Fibroblast of gingiva (primary cell): Measurements from ENCODE around the gene PKD1.

Experiments
- DNase-seq: peaks from one replicate; pipeline ENCODE4 v3.0.0-alpha.2; 2011; ENCODE audit warnings: low read depth

The PKD1 gene

GRCh38 chr16:2087748-2088631 is 47.7 kb downstream of the PKD1 start:
- DNase-seq = no peak

GRCh38 chr16:2086812-2087747 is 48.6 kb downstream of the PKD1 start:
- no peak for DNase-seq

- no peak for DNase-seq
Measured at GRCh38 chr16:2086106-2086742, 49.5 kb downstream of the PKD1 start.

GRCh38 chr16:2085669-2086068 is 50.0 kb downstream of the PKD1 start:
- peak; percentile 43 for DNase-seq

DNA sequence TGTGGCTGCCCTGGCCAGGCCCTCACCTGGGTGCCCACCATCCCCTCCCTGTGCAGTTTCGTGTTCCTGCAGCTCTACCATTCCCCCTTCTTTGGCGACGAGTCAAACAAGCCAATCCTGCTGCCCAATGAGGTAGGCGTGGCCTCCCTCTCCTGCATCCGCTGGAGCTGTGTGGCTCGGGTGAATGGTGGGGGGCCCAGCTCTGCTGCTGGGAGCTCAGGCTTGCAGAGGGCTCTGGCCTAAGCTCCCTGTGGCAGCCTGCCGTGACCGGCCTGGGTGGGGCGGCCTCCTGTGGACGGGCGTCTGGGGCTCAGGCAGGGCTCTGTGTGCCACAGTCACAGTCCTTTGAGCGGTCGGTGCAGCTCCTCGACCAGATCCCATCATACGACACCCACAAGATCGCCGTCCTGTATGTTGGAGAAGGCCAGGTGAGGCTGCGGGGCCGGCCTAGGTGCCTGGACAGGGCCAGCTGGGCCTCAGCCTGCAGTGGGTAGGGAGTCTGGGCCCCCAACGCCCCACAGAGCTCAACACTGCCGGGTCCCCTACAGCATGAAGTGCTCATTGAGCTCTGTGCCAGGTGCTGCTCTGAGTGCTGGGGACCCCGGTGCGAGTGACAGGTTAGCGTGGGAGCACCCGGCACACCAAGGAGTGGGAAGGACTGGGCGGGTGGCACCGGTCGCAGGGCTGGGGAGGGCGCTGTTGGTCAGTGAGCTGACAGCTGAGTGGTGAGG is 50.6 kb downstream of the PKD1 start:
- DNase-seq = no peak

DNA sequence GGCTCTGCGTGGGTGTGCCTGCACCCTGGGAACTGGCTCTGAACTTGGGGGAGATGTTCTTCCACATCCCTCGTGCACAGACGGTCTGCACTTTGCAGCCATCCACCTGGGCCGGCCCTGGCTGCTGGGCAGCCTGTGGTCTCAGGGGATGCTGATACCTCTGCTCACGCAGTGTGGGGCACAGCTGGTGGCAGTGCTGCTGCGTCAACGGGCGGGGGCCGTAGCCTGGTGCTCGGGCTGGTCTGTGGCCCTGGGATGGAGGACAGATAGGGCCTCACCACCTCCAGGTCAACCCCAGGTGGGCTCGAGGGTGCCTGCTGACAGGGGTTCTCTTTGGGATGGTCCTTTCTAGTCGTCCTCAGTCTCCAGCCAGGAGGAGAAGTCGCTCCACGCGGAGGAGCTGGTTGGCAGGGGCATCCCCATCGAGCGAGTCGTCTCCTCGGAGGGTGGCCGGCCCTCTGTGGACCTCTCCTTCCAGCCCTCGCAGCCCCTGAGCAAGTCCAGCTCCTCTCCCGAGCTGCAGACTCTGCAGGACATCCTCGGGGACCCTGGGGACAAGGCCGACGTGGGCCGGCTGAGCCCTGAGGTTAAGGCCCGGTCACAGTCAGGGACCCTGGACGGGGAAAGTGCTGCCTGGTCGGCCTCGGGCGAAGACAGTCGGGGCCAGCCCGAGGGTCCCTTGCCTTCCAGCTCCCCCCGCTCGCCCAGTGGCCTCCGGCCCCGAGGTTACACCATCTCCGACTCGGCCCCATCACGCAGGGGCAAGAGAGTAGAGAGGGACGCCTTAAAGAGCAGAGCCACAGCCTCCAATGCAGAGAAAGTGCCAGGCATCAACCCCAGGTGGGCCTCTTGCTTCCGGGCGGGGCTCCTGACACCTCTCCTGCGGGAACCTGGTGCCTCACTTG is 51.6 kb downstream of the PKD1 start:
- DNase-seq = no peak

DNA sequence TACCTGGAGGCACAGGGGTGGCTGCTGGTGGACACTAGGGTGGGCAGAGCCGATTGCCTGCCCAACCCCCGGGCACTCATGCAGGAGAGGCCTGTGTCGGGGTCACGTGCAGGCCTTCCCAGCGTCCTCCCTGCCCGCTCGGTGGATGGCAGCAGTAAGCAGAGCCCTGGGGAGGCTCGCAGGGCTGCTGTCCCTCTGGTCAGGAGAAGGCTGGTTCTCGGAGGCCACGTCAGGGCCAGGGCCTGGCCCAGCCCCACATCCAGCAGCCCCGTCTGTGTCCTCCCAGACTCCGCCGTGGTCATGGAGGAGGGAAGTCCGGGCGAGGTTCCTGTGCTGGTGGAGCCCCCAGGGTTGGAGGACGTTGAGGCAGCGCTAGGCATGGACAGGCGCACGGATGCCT is 52.3 kb downstream of the PKD1 start:
- DNase-seq = no peak

GRCh38 chr16:2082983-2083364 is 52.7 kb downstream of the PKD1 start:
- no peak for DNase-seq

DNA sequence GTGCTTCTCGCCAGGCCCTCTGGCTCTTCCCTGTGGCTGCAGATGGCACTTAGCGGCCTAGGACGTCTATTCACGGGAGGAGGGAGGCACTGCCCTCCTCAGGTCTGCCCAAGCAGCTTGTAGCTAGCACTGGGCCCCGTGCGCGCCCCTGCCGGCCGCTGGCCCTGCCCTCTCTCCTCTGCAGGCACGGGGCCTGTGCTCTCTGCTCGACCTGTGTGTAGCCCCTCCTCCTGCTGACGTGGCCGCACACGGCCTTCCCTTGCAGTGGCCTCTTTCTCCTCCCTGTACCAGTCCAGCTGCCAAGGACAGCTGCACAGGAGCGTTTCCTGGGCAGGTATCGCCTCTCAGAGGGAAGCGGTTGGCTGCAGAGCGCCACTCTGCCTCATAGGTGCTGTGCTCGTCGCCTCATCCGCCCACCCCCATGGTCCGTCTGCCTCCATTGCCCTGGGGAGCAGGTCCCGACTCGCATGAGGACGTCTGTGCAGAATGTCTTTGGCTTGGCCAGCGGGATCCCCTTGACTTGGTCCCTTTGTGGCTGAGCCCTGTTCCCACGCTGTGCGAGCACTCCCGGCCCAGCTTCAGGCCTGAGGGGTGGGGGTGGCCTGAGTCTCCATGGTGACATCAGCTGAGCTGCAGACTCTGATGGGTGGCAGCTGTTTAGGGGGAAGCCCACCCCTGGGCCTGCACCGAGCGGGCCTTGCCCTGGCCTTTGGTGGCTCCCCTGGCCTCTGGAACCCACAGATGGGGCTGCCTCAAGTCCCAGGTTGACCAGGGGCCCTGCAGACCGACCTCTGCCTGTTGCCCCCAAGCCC is 53.3 kb downstream of the PKD1 start:
- no peak for DNase-seq

- DNase-seq = no peak
Measured at GRCh38 chr16:2081201-2082084, 54.3 kb downstream of the PKD1 start.

DNA sequence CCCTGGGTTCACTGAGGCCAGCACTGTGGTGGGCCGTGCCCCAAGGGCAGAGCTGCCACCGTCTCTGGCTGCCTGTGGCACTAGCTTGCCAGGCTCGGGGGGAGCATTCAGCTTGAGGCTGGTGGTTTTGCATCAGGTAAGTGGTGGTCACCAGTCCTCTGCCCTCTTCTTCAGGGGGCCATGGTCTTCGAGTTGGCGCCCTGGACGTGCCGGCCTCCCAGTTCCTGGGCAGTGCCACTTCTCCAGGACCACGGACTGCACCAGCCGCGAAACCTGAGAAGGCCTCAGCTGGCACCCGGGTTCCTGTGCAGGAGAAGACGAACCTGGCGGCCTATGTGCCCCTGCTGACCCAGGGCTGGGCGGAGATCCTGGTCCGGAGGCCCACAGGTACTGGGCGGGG is 55.7 kb downstream of the PKD1 start:
- no peak for DNase-seq

DNA sequence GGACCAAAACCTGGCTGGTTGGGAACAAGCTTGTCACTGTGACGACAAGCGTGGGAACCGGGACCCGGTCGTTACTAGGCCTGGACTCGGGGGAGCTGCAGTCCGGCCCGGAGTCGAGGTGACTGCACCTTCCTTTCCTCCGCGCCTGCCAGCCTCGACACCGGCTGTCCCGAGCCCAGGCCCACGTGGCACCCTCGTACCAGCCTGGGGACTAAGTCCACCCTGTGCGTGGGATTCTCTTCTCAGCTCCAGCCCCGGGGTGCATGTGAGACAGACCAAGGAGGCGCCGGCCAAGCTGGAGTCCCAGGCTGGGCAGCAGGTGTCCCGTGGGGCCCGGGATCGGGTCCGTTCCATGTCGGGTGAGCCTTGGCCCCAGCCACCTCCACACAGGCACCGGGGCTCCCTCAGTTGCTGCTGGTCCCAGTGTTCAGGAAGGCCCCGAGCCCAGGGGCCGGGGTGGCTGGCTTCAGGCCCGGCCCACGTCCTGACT is 56.3 kb downstream of the PKD1 start:
- DNase-seq = no peak

DNA sequence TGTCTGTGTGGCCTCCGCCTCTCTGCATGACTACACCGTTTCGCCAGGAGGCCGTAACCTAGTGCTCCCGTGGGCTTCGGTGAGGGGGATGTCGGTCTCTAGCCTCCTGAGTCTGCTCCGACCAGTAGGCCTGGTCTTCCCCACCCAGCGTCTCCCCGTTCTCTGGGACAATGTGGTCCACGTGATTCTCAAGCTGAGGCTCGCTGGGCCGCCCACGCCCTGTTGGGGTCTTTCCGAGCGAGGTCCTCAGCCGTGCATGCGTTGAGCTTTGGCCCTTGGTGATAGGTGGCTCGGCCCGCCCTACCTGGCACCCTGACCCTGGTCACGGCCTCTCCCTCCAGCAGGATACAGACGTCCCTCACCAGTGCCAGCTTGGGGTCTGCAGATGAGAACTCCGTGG is 57.0 kb downstream of the PKD1 start:
- no peak for DNase-seq

DNA sequence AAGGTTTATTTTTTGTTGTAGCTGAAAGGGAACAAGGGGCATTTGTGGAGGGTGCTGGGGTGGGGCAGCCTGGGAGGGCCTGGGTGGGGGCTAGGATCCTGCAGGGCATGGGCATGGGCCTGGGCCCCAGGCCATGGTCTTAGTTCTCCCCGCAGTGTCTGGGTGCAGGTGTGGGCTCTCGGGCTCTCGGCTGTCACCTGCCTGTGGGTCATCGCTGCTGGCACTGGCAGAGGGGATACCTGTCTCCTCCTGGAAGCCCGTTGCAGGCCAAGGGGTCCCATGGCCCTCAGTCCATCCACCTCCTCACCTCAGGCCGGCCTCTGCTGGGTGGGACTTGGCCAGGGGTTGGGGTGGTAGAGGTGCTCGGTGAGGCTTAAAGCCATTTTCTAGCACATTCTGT is 57.6 kb downstream of the PKD1 start:
- DNase-seq = no peak

- DNase-seq = no peak
Measured at GRCh38 chr16:2077696-2078095, 58.0 kb downstream of the PKD1 start.

- no peak for DNase-seq
Measured at GRCh38 chr16:2077016-2077415, 58.7 kb downstream of the PKD1 start.

DNA sequence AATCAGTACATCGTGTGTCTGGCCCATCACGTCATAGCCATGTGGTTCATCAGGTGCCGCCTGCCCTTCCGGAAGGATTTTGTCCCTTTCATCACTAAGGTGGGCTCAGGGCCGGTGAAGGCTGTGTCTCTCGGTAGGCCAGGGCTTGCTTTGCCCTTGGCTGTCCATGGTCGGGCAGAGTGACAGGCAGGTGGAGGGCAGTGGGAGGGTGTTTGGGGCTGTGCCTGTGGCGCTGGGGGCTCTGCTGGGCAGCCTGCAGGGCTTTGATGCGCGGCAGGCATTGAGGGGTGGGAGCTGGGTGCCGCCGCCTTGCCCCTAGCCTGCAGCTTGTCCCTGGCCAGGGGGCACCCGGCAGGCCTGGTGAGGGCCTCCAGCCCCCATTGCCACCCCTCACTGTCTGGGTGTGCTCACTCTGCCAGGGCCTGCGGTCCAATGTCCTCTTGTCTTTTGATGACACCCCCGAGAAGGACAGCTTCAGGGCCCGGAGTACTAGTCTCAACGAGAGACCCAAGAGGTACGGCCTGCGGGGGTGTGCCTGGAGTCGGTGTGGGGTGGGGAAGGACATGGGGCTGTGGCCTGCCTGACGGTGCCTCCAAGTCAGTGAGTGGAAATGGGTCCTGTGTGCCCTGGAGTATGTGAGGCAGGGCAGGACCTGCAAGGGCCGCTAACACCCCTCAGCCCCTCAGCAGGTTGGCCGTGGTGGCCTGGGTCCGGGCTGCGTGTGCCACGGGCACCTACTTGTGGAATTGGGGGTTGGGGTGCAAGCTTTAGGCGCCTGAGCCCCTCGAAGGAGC is 59.4 kb downstream of the PKD1 start:
- DNase-seq = no peak

- no peak for DNase-seq
Measured at GRCh38 chr16:2075631-2076030, 60.1 kb downstream of the PKD1 start.
